Stimulated activated CD4-positive, alpha-beta T cell treated with anti-CD3 and anti-CD28 coated beads, Interleukin-1b, Interleukin-23, amount 100 ng/mL, for 1 hour (primary cell): ENCODE measurements around the gene PIEZO2.

Source experiments
- DNase-seq, 2 donors: peaks; one replicate each; pipeline ENCODE4 v3.0.0-alpha.2; 2020; ENCODE audit warnings: low read depth in 2 of 2

The PIEZO2 gene

GRCh38 chr18:11029021-11029420 lies 120.3 kb downstream of the PIEZO2 start:
- no peak for DNase-seq

- no peak for DNase-seq
Measured at GRCh38 chr18:11027862-11028261, 121.5 kb downstream of the PIEZO2 start.

DNA sequence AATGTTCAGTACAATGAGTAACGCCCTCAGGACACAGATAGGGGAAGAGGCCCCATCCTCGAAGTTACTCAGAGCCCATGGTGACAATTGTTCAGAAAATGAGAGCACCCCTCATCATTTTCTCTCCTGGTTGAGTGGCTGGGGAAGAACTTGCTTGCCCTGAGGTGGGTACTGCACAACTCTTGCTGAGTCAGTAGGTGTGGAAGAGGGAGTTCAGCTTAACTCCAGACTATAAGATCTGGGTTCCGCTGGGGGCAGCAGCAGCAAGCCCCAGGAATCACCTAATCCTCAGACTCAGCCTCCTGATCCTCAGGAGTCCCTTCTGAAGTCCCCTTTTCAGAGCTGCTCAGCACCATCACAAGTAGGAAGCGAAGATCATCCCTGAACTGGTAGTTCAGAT lies 123.7 kb downstream of the PIEZO2 start:
- DNase-seq, result no peak

GRCh38 chr18:11024928-11025669 lies 124.3 kb downstream of the PIEZO2 start:
- no peak for DNase-seq

GRCh38 chr18:11021477-11021876 lies 127.9 kb downstream of the PIEZO2 start:
- DNase-seq, result no peak

DNA sequence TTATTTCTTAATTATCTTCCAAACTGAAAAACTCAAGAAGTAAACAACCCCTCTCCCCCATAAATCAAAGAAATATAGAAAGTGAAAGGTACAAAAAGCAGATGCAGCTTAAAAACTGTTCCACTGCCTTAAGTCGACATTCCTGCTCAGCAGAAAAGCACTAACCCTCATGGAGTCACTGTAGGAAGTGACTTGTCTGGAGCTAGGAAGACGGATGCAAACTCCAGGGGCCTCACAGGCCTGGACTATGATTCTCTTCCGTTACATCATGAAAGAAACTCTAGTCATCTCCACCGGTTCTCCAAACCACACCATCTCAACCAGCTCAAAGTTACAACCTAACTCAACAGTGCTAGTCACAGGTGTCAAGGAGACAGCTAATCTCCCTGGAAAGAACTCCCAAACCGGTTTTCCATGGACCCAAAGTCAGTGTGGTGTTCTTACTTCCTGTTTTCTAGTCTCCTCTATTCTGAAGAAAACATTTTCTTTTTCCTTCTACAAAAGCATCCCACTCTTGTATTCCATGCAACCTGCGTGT lies 128.4 kb downstream of the PIEZO2 start:
- DNase-seq, result no peak

- DNase-seq, result no peak
Measured at GRCh38 chr18:11020161-11020853, 129.1 kb downstream of the PIEZO2 start.

DNA sequence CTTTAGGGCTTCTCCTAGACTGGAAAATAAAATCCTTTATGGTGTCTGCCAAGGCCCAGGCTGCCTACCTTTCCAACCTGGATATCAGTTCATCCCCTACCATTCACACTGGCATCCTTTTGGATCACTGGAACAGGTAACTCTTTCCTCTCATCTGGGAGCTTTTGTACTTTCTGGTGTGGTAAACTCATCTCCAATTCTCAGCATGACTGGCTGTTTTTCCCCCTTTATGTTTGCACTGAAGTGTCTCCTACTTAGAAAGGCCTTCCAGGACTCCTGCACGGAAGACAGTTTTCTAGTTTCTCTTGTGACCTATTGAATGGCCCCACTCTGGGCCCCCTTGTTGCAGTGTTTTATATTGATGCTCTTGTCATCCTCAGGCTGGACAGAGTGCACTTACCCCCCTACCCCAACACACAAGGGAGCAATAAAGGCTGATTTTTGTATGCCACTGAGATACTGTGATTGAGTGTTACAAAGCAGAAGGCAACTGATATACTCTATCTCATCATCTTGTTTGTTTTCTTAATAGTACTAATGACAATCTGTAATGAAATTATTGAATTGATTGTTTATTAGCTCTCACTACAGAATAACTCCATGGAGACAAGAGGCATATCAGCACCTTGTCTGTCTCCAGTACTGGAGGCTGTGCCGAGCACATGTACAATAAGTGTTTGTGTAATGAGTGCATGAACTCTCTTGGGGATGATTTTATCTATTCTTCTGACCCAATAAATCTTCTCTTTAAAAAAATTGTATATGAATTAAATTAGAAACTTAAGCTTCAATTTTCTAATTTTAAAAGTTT lies 129.9 kb downstream of the PIEZO2 start:
- no peak for DNase-seq

DNA sequence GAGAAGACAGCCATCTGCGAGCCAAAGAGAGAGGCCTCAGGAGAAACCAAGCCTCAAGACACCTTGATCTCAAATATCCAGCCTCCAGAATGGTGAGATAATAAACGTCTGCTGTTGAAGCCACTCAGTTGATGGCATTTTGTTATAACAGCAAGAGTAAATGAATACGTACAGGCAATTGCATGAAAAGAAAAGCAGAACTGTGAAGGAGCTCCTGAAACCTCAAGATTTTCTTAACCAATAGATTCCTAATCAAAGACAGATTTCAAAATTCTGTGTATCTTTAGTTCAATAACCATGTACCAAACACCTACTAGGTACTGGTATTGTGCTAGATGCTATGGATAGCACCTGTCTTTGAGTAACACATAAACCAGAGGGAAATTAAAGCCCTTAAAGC lies 139.5 kb downstream of the PIEZO2 start:
- DNase-seq, result no peak

DNA sequence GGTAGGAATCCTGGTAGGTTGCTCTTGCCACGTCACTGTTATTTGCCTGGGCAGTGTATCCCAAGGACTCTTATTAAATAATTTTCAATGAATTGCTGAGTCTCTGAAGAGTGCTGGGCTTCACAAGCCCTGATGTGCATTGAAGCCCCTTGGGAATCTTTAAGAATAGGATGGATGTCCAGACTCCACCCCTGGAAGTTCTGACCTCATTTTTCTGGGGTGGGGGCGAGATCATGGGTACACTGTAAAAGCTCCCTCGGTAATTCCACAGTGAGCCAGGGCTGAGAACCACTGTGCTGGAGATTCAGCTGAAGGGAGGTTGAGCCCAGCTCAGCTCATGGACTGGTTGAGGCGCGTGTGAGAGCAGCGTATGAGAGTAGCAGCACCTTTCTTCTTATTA lies 140.2 kb downstream of the PIEZO2 start:
- DNase-seq, result no peak

- DNase-seq, result no peak
Measured at GRCh38 chr18:11008505-11008904, 140.9 kb downstream of the PIEZO2 start.

GRCh38 chr18:11005528-11005927 lies 143.8 kb downstream of the PIEZO2 start:
- DNase-seq, result no peak

- no peak for DNase-seq
Measured at GRCh38 chr18:11004951-11005350, 144.4 kb downstream of the PIEZO2 start.

DNA sequence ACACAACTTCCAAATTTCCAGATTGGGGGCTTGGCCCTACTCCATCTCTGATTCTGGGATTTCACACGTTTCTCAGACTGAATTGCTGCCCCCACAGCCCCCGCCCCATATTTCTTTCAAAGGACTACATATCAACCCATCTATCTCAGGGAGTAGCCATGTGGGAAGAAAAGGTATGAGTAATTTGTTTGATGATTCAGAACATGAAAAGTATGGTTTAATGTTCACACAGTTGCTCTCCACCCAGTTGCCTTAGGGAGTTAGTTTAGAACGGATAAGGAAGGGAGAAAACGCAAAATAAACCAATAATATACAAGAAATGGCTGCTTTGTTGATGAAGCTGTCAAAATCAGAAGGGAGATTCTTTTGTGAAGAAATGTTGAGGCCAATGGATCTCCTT lies 145.1 kb downstream of the PIEZO2 start:
- DNase-seq, result no peak

- no peak for DNase-seq
Measured at GRCh38 chr18:11002796-11003195, 146.6 kb downstream of the PIEZO2 start.

DNA sequence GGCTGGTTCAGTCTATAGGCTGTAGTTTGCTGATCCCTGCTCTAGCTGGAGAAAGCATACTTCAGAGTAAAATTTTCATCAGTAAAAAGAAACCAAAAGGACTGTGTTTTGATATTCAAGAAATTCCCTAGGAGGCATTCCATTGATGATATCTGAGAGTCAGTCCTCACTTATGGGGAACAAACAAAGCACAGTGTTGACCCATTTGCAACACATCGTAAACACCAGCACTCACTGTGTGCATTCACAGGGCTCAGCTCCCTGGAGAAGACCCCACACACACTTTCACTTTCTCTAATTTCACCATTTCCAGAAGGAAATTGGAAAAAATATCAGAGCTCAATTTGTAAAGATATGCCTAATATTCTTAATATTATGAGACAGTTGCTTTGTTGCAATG lies 147.1 kb downstream of the PIEZO2 start:
- DNase-seq, result no peak

DNA sequence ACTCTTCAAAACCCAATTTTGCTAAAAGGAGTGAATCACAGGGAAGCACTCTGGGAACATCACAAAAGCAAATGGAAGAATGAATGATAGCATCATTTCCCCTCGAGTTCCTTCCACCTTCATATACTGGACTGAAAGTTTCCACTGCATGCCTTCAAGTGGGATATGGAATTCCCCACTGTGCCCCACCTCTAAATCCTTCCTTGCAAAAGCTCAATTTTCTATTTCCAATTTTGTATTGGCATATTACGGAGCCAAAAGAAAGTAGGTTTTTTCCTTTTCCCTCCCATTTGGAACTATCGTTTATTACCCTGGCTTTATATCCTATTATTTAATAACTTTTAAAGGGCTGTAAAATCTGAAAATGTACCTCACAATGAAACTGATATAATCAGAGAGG lies 149.3 kb downstream of the PIEZO2 start:
- DNase-seq, result no peak

- DNase-seq, result no peak
Measured at GRCh38 chr18:10997885-10998284, 151.5 kb downstream of the PIEZO2 start.

GRCh38 chr18:10995550-10995949 lies 153.8 kb downstream of the PIEZO2 start:
- no peak for DNase-seq

DNA sequence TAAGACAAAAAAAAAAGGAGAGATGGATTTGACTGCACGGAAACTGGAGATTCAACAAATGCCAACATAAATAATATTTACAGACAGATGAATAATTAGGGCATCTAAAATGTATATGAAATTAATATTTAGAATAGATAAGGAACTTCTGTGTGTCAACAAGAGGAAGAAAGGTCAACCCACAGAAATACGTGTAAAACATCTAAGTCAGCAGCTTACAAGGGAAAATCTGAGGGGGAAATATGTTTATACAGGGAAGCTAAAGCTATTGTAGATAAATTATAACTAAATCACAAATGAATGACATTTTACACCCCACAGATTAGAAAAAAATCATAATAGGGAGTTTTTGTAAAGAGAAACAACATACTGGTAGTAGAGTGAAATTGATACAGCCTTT lies 159.9 kb downstream of the PIEZO2 start:
- no peak for DNase-seq

GRCh38 chr18:10985689-10986088 lies 163.7 kb downstream of the PIEZO2 start:
- DNase-seq, result no peak

GRCh38 chr18:10979411-10979810 lies 170.0 kb downstream of the PIEZO2 start:
- DNase-seq, result no peak
